ENCODE data around the gene SETMAR.
"Not testable (repeated sequence)": the region's sequence is repeated elsewhere in the genome, so short reads cannot be mapped to it uniquely, and the experiment has no call there.

Gene SETMAR

GRCh38 chr3:4314688-4315087 lies 11.5 kb downstream of the SETMAR start:
- DNase-seq = no peak

GRCh38 chr3:4320096-4320911 lies 17.1 kb downstream of the SETMAR start:
- no peak for DNase-seq

- DNase-seq = no peak
Measured at GRCh38 chr3:4321732-4322131, 18.6 kb downstream of the SETMAR start.

- no peak for DNase-seq
Measured at GRCh38 chr3:4322635-4323034, 19.5 kb downstream of the SETMAR start.

- DNase-seq = no peak
Measured at GRCh38 chr3:4323246-4324027, 20.3 kb downstream of the SETMAR start.

- no peak for DNase-seq
Measured at GRCh38 chr3:4326868-4327267, 23.7 kb downstream of the SETMAR start.

- not testable (repeated sequence) for DNase-seq
Measured at GRCh38 chr3:4329806-4330205, 26.6 kb downstream of the SETMAR start.

- DNase-seq = no peak
Measured at GRCh38 chr3:4332111-4332510, 28.9 kb downstream of the SETMAR start.

- DNase-seq = no peak
Measured at GRCh38 chr3:4332574-4332973, 29.4 kb downstream of the SETMAR start.

- DNase-seq = no peak
Measured at GRCh38 chr3:4332991-4333390, 29.8 kb downstream of the SETMAR start.

- no peak for DNase-seq
Measured at GRCh38 chr3:4334548-4334947, 31.4 kb downstream of the SETMAR start.

GRCh38 chr3:4335840-4336562 lies 32.8 kb downstream of the SETMAR start:
- DNase-seq = no peak

- DNase-seq = no peak
Measured at GRCh38 chr3:4336850-4337546, 33.8 kb downstream of the SETMAR start.

GRCh38 chr3:4338751-4339150 lies 35.6 kb downstream of the SETMAR start:
- DNase-seq = no peak

GRCh38 chr3:4340077-4340410 lies 36.9 kb downstream of the SETMAR start:
- DNase-seq = no peak

- DNase-seq = no peak
Measured at GRCh38 chr3:4340411-4341335, 37.5 kb downstream of the SETMAR start.

GRCh38 chr3:4341336-4341675 lies 38.1 kb downstream of the SETMAR start:
- no peak for DNase-seq

GRCh38 chr3:4343258-4343657 lies 40.1 kb downstream of the SETMAR start:
- DNase-seq = peak in 2 of 3 experiments; percentile 4 to 9

GRCh38 chr3:4350789-4351163 lies 47.6 kb downstream of the SETMAR start:
- peak; percentile 13 to 64 (median 42) for DNase-seq

GRCh38 chr3:4351164-4351855 lies 48.1 kb downstream of the SETMAR start:
- DNase-seq = no peak

GRCh38 chr3:4351872-4352271 lies 48.7 kb downstream of the SETMAR start:
- DNase-seq = no peak
